Epithelial cell of proximal tubule (primary cell): ENCODE results near the gene BRI3. TPM values are rescaled to one million over a fixed set of nuclear protein-coding genes. Genes with fewer than 3 reads are reported as not detected.

Experiments used
- DNase-seq: peaks from one replicate; pipeline ENCODE4 v3.0.0-alpha.2; 2011; ENCODE audit warnings: low read depth
- H3K4me3 ChIP-seq: 2 replicates; pipeline ENCODE4 v1.5.1; 2011; ENCODE audit warnings: low read depth, mild to moderate bottlenecking, low read length
- CTCF ChIP-seq: conservative IDR thresholded peaks from 2 replicates; pipeline ENCODE4 v1.5.1; 2012; ENCODE audit warnings: low read depth, mild to moderate bottlenecking, low read length
- total RNA-seq: library from RNA; depleted of rRNA; stranded (reverse); fragments of >200 nt; gene quantifications from 2 replicates; pipeline ENCODE4 v1.2.3, GENCODE V29; 2015

The BRI3 gene
- total RNA-seq, 1 donor from 2014 or later = 20.0 TPM

- DNase-seq = no peak
- H3K4me3 ChIP-seq = peak overlapping the region; percentile 96
- no peak for TF ChIP-seq CTCF
These were observed 28.9 kb upstream of the BRI3 start for GRCh38 chr7:98252425-98253054.

GRCh38 chr7:98254516-98254915 lies 27.0 kb upstream of the BRI3 start:
- H3K4me3 ChIP-seq = no peak overlapping the region
- no peak for TF ChIP-seq CTCF
- DNase-seq = no peak

GRCh38 chr7:98254951-98255610 lies 26.4 kb upstream of the BRI3 start:
- no peak for TF ChIP-seq CTCF
- H3K4me3 ChIP-seq = no peak overlapping the region
- no peak for DNase-seq

GRCh38 chr7:98256431-98256830 lies 25.1 kb upstream of the BRI3 start:
- DNase-seq = no peak
- no peak overlapping the region for H3K4me3 ChIP-seq
- no peak for TF ChIP-seq CTCF

- no peak for DNase-seq
- TF ChIP-seq CTCF = no peak
- no peak overlapping the region for H3K4me3 ChIP-seq
These were observed 23.8 kb upstream of the BRI3 start for GRCh38 chr7:98257701-98258100.

GRCh38 chr7:98265841-98266271 lies 15.6 kb upstream of the BRI3 start:
- no peak overlapping the region for H3K4me3 ChIP-seq
- DNase-seq = no peak
- TF ChIP-seq CTCF = no peak

GRCh38 chr7:98266840-98267239 lies 14.6 kb upstream of the BRI3 start:
- peak; percentile 54 for TF ChIP-seq CTCF
- DNase-seq = no peak
- no peak overlapping the region for H3K4me3 ChIP-seq
